ENCODE results near the gene SLC6A11.

The SLC6A11 gene

DNA sequence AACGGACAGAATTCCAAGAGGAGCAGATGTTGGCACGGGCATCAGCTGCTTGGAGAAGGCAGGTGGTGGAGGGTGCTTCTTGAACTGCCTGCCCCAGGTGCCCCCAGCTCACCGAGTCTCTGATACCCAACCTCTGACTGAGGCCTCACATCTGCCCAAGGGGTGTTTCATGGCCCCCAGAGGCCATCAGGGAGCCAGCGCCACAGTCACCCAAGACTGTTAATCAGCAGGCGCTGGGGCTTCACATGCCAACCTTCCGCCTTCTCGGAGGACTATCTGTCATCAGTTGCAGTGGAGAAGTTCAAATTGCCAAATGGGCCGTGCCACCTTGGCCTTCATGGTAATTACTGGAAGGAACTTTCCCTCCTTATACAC lies 114.6 kb downstream of the SLC6A11 start:
- DNase-seq (ENCODE audit: low read depth in 2 of 2): no peak

GRCh38 chr3:10932596-10932995 lies 116.6 kb downstream of the SLC6A11 start:
- no peak for DNase-seq (ENCODE audit: low read depth in 2 of 2)

DNA sequence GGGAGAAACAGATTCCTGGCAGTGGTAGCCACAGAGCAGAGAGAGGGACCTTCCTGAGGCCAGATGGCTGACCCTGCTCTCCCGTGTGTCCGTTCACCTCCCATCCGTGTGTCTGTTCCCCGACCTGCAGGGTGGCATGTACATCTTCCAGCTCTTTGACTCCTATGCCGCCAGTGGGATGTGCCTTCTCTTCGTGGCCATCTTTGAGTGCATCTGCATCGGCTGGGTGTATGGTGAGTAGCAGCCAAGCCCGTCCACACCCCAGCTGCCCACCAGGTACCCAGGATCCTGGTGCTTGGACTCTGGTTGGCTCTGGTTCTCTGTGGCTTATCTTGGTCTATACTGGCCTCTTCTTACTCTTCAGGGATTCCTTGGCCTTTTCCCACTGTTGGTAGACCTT lies 117.0 kb downstream of the SLC6A11 start:
- no peak for DNase-seq (ENCODE audit: low read depth in 2 of 2)

DNA sequence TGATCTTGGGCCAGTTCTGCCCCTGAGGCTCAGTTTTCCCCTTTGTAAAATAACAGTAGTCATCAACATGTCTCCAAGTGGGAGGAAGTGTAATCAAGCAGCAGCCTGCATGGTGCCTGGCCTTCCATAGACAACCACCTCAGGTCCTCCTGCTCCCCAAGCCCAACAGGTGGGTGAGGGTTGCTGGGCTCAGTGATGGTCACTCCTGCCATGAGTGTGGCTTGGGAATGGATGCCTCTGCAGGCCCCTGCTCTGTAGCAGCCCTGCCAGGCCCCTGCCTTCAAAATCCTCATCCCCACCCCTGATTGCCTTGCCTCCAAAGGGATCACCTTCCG lies 117.4 kb downstream of the SLC6A11 start:
- no peak for DNase-seq (ENCODE audit: low read depth in 2 of 2)

DNA sequence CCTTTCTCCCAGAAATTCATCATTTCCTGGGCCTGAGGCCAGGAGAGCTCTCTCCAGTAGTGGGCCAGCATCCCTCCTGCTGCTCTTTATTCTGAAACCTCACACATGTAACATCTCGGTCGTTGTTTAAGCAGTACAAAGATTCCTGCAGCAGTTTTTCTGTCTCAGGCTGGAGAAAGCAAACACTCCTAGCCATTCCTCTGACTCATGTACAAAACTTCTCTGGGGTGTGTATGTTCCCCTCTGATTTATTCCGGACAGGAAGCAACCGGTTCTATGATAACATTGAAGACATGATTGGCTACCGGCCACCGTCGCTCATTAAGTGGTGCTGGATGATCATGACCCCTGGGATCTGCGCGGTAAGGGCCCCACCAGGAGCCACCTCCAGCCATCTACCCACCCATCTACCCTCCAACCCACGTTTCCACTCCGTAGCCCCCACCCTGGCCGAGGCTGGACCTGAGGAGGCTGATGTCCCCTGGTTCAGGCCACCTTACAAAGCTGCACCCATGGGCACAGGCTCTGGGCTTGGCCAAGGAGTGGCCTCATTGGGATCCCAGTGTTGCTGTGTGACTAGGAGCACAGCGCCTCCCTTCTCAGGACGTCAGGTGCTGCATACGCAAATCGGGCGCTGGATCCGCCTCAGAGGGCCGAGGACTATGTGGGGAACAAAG lies 117.9 kb downstream of the SLC6A11 start:
- no peak for DNase-seq (ENCODE audit: low read depth in 2 of 2)

- DNase-seq (ENCODE audit: low read depth in 2 of 2): no peak
These were observed 119.0 kb downstream of the SLC6A11 start for GRCh38 chr3:10935028-10935427.

- DNase-seq (ENCODE audit: low read depth in 2 of 2): no peak
These were observed 120.0 kb downstream of the SLC6A11 start for GRCh38 chr3:10935846-10936631.

DNA sequence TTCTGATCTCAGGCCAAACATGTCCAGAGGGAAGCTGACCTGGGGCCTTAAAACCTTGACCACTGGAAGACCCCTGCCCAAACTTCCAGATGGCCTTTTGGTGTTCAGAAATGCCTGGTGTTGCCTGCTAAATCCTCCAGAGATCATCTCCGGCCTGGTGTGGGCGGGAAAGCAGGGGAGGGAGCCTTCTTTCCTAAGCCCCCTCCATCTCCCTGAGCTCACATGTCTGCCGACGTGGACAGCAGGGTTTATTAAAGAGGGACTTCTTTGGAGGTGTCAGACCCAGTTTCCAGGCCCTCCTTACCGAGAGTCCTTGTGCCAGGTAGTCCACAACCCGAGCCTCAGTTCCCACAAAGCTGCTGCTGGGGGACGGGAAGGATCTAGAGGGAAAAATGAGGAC lies 120.7 kb downstream of the SLC6A11 start:
- no peak for DNase-seq (ENCODE audit: low read depth in 2 of 2)

DNA sequence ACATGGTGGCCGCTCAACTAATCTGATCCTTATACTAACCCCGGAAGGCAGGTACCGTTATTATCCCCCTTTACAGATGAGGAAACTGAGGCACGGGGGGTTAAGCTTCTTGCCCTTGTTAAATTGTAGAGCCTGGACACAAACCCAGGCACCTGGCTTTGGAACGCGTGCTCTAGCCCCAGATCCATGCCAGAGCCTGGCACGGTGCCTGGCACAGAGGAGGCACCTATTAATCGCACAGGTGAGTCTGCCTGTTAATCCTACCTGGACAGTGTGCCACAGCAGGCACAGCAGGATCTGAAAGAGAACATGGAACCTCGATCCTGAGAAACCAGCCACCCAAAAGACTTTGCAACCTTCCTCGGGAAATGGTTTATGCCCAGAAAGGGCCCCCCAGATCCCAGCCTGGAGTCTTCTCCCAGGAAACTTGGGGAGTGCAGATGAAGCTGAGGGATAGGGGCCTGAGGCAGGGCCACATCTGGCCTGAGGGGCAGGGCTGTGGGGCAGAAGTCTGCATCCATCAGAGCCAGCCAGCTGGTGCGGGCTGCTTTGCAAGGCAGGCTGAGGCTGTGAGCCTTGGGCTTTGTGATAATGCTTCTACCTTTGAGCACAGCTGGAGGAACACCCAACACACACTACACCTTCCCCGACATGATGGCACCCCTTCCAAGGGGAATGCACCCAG lies 121.3 kb downstream of the SLC6A11 start:
- no peak for DNase-seq (ENCODE audit: low read depth in 2 of 2)

DNA sequence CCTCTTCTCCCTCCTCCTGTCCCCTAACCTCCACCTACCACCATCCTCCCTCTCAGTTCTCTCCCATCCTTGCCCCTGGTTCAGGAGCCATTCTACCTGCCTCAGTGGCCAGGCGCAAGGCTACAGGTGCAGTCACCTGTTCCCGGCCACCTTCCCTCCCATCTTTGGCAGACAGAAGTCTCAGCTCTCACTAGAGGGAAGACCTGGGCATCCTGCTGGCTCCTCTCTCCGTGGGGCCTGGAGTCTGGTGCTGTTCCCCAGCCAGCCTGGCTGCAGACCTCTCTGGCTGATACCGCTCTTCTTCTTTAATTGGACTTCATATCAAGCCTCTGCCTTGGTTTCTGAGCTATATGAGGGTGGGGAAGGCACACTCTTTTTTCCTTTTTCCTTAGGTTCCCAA lies 123.5 kb downstream of the SLC6A11 start:
- DNase-seq (ENCODE audit: low read depth in 2 of 2): no peak

- DNase-seq (ENCODE audit: low read depth in 2 of 2): no peak
These were observed 124.1 kb downstream of the SLC6A11 start for GRCh38 chr3:10940106-10940505.

DNA sequence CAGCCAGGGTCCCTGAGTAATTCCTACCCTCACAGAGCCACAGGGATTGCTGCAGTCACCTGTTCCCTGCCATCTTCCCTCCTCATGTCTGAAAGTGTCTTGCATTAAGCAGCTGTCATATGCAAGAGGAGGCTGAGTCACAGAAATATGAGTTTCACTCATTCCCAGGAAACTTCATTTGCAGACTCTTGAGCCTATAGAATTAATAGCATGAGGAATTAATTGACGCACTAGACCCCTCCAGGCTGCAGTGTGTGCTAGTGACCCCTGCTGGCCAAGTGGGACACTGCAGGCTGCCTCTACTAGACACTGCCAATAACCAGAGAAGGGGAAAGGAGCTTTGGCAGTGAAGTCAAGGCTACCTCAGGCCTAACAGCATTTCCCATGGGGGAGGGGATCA lies 125.9 kb downstream of the SLC6A11 start:
- peak in 1 of 2 donors; percentile 17 for DNase-seq (ENCODE audit: low read depth in 2 of 2)

GRCh38 chr3:10942690-10943205 lies 126.7 kb downstream of the SLC6A11 start:
- DNase-seq (ENCODE audit: low read depth in 2 of 2): no peak

DNA sequence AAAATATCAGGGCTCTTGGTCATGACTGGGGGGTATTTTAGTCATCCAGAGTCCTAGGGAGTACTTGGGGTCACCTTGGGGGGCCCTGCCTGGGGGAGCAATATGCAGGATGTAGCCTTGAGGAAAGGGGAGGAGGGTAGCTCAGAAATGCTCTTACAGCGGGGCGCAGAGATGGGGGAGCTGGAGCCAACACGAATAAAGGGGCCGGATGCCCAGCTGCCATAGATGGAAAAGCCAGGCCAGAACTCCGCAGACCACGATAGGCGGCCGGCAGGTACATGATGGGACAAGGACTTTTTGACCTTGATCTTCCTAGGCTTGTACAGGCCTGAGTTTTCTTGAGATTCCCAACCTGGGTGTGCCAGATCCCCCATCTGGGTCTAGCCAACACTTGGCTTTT lies 128.8 kb downstream of the SLC6A11 start:
- DNase-seq (ENCODE audit: low read depth in 2 of 2): no peak

DNA sequence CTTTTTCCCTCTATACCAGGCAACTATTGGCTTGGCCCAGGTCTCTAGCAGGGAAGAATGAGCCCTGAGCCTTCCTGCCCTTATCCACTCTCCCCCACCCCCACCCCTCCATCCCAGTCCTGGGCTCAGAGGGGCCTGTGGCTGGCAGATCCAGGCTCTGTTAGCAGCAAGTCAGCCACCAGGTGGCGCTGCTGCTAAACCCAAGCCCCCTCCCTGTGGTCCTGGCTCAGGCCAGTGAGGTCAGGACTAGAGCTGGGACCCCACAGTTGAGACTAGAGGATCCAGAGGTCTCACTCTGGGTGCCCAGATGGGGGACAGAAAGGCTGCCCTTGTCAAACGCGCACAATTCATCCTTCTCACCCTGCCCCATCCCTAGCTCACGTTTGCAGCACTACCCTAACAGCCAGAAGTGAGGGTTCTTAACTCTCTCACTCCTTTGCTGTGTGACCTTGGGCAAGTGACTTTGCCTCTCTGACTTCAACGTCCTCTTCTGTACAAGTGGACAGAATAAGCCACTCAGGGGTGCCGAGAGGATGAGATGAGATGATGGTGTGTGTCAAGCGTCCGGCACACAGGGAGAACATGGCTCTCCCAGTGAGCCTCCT lies 129.8 kb downstream of the SLC6A11 start:
- DNase-seq (ENCODE audit: low read depth in 2 of 2): peak; percentile 9 to 50

- DNase-seq (ENCODE audit: low read depth in 2 of 2): no peak
These were observed 130.5 kb downstream of the SLC6A11 start for GRCh38 chr3:10946526-10946925.

GRCh38 chr3:10948326-10948725 lies 132.3 kb downstream of the SLC6A11 start:
- DNase-seq (ENCODE audit: low read depth in 2 of 2): no peak

DNA sequence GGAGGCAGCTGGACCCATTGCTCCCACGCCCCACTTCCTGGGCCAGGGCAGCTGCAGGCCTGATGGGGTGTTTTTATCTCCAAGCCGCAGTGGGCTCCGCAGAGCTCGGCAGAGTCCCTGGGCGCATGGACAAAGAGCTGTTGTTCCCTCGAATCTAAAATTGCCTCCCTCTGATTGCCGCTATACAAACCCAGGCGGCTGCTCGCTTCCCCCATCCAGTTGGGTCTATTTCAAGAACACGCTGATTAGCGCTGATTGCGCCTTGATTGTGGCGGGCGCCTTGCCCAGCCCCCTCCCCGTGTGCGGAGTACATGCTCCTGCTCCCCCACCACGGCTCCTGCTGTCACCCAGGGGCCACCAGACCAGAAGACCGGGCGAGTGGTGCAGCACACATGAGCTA lies 133.2 kb downstream of the SLC6A11 start:
- DNase-seq (ENCODE audit: low read depth in 2 of 2): no peak

- no peak for DNase-seq (ENCODE audit: low read depth in 2 of 2)
These were observed 134.7 kb downstream of the SLC6A11 start for GRCh38 chr3:10950476-10951294.

- no peak for DNase-seq (ENCODE audit: low read depth in 2 of 2)
These were observed 135.4 kb downstream of the SLC6A11 start for GRCh38 chr3:10951295-10951926.

DNA sequence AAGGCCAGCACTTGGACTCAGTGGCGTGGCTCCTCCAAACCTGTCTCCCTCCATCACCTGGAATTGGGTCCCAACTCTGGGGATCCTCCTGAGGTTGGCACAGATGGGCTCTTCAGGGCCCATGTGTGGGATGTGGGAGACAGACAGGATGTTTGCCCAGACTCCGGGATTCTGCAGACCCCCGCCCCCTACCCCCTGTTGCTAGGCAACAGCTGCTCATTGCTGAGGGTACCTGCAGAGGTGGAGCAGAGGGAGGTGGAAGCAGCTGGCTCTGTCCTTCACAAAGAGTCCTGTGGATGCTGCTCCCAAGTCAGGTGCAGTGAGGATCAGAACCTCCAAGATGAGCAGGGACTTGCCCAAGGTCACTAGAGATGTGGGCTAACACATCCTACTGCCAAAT lies 136.5 kb downstream of the SLC6A11 start:
- DNase-seq (ENCODE audit: low read depth in 2 of 2): no peak

All from activated CD4-positive, alpha-beta T cell treated with anti-CD3 and anti-CD28 coated beads for 24 hours (primary cell).